HG02938 (cell line): Measurements from ENCODE around the gene UBASH3B.

ENCODE experiments used
- ATAC-seq: cut with Tn5 transposase; IDR thresholded peaks from one replicate; pipeline ENCODE4 v1.9.1; 2021; ENCODE audit warnings: mild to moderate bottlenecking, moderate library complexity; ENCODE audit not compliant: unreplicated experiment

Gene UBASH3B

GRCh38 chr11:122780296-122780949 is 124.9 kb downstream of the UBASH3B start:
- ATAC-seq: no peak

GRCh38 chr11:122781378-122782195 is 126.1 kb downstream of the UBASH3B start:
- peak; percentile 91 for ATAC-seq

- ATAC-seq: no peak
Observed at GRCh38 chr11:122782222-122782621, 126.7 kb downstream of the UBASH3B start.

GRCh38 chr11:122784325-122784955 is 128.9 kb downstream of the UBASH3B start:
- no peak for ATAC-seq

GRCh38 chr11:122785031-122785541 is 129.6 kb downstream of the UBASH3B start:
- ATAC-seq: no peak

- ATAC-seq: no peak
Observed at GRCh38 chr11:122786896-122787295, 131.4 kb downstream of the UBASH3B start.

- no peak for ATAC-seq
Observed at GRCh38 chr11:122788781-122789535, 133.4 kb downstream of the UBASH3B start.

- ATAC-seq: no peak
Observed at GRCh38 chr11:122789907-122790306, 134.4 kb downstream of the UBASH3B start.

GRCh38 chr11:122791411-122791810 is 135.9 kb downstream of the UBASH3B start:
- ATAC-seq: no peak

DNA sequence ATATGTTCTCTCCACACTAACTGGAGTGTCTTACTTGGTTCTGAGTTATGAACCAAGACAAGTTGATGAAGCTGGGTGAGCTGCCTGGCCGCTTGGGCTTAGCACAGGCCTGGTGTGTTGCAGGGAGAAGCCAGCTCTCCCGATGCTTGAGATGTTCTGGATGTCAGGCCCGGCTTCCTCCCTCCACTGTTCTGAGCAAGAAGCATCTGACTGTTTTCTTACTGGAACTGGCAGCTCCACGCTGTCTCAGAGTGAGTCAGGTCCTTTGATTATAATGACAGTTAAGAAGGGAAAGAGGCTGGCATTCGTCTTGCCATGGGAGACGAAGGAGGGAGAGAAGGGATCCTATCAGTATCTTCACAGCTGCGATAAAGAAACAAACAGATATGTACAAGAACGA is 136.3 kb downstream of the UBASH3B start:
- no peak for ATAC-seq

DNA sequence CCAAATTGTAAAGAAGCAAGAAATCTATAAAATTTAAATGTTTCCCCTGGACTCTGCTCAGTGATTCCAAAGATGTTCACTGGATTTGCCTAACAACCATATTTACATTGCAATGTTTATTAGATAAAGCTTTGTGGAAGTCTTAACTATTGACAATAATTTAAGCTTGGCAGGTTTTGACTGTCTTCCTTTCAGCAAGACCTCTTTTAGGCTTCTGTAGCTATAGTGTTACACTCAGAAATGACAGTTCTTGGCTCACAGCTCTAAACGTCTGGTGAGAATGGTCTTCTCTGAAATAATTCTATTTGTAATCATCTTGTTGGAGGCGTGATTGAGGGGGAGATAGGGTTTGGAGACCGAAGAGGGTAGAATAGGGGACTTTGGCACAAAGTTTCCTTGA is 138.0 kb downstream of the UBASH3B start:
- no peak for ATAC-seq

DNA sequence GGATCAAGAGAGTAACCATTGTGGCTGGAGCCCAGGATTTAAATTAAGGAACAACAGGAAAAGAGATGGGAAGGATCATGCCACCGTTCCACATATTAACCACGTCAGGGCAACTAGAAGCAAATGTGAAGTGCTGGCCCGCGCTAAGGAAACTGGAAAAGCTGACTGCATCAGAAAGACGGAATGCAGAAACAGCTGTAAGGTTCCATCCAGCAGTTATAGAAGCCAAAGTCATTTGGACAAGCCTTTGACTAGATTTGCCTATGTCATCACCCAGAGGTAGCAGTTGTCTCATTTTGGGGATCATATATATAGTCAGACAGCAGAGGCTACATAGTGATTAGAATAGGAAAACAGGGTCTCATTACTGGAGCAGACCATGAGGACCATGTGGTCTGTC is 139.8 kb downstream of the UBASH3B start:
- ATAC-seq: no peak

GRCh38 chr11:122796128-122796717 is 140.7 kb downstream of the UBASH3B start:
- ATAC-seq: peak; percentile 79

DNA sequence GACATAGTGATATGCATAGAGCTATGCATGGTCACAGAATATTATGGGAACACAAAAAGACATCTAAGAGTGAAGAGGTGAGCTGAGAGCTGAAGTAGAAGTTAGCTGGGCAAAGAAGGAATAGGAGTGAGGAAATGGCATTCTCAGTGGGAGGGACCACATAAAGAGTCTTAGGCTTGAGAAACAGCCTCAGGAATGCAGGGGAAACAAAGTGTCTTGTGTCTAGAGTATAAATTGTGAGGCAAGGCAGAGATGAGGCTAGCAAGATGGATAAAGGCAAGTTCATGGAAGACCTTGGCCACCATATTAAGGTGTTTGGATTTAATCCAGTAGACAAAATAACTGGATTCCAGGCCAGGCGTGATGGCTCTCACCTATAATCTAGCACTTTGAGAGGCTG is 142.1 kb downstream of the UBASH3B start:
- no peak for ATAC-seq

DNA sequence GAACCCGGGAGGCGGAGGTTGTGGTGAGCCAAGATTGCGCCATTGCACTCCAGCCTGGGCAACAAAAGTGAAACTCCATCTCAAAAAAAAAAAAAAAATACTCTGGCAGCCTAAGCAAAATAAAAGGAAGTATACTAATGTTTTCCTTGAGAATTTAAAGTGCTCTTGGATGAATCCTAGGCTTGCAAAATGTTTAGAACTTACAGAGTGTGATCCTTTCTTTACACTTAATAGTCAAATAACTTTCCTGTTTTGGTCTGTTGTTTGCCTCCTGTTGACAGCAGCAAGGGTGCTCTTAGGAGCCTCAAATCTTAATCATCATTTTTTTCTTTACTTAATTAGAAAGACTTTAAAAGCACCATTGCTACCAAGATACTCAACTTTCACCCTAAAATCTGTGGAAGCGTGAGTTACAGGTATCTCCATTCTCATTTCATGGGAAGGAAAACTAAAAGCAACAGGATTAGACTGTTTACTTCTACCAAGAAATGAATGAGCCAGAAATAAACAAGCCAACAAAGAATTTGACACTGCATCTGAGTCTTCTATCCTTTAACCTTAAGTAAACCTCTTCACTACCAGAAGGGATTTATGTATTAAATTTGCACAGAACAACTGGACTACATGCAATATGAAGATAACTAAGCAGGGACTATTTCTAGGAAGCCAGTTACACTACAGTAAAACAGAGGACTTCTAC is 144.0 kb downstream of the UBASH3B start:
- ATAC-seq: no peak

GRCh38 chr11:122802876-122803275 is 147.4 kb downstream of the UBASH3B start:
- no peak for ATAC-seq

DNA sequence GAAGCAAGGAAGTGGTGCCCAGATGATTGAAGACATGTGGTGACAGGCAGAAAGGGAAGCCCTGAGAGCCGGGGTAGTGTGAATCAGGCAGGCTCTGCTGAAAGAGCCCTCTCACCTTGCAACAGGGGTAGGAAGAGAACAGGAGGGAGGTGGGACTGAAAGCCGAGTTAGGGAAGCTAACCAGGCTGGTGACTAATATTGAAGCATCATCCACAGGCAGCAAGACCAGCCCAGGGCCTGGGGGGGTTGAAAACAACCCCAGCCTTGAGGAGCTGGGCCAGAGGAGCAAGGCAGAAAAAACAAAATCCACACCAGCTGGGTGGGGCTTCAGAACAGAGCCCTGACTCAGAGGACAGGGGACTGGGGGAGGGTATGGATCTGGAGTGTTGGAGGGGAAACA is 147.8 kb downstream of the UBASH3B start:
- ATAC-seq: no peak

DNA sequence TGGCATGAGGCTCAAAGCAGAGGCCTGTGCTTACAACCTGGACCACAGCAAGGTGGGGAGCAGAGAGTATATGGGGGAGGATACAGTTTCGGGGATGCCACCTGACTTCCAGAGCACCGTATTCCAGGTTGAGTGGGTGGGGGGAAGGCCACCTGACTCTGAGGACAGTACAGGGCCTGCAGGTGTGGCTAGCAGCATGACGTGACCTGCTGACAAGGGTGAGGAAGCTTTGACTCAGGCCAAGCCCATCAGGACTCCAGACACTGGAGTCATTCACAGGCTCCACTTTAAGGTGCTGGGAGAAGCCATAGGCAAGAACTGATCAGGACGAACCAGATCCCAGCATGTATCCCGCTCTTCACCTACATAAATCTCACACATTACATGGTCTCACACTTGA is 148.2 kb downstream of the UBASH3B start:
- no peak for ATAC-seq

DNA sequence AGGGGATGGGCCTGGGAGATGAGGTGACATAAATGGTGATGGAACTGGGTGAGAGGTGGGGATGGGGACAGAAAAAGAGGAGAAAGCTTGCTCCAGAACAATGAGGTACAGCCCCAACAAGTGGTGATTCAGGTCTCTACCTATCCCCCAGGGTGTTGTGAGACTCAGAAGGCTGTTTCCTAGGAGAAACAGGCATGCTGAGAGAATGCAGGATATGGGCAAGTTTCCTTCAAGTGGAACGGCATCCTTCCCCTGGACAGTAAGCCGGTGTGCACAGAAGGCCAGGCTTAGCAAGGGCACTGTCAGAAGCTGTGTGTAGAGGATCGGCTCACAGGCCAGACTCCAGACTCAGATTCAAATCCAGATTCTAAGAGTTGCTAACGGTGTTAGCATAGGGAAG is 148.6 kb downstream of the UBASH3B start:
- no peak for ATAC-seq

DNA sequence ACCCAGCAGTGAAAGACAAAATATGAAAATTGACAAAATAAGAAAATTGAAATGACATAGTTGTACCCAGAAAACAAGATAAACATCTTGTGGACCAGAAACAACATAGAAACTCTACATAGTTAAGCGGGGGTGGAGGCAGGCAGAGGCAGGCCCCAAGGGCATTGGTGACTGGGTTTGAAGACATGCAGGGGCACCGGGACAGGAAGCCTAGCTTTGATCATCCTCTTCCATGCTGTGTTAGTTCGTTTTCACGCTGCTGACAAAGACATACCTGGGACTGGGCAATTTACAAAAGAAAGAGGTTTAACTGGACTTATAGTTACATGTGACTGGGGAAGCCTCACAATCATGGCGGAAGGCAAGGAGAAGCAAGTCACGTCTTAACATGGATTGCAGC is 149.3 kb downstream of the UBASH3B start:
- ATAC-seq: no peak
